Activated T-helper 9 cell treated with anti-CD3 and anti-CD28 coated beads, Interleukin-2, amount 50 U/mL, for 16 hours (primary cell): Measurements from ENCODE around the gene ZBTB34.

Experiments
- DNase-seq: peaks from one replicate; pipeline ENCODE4 v3.0.0-alpha.2; 2020; ENCODE audit warnings: low read depth

Gene ZBTB34

DNA sequence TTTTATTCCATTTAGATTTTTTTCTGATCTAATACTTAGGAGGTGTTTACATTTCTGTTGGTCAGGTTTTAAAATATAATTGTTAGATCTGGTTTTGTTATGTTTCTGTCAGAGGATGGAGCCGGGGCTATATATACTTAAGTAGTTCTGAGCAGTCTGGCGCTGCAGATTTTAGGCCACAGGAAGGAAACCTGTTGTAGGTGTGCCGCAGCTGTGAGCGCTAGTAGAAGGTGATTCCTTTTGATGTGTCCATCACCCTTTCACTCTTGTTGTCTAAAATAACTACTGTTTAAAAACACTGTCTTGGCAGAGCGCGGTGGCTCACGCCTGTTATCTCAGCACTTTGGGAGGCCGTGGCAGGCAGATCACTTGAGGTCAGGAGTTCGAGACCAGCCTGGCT lies 17.0 kb downstream of the ZBTB34 start:
- DNase-seq, result no peak

DNA sequence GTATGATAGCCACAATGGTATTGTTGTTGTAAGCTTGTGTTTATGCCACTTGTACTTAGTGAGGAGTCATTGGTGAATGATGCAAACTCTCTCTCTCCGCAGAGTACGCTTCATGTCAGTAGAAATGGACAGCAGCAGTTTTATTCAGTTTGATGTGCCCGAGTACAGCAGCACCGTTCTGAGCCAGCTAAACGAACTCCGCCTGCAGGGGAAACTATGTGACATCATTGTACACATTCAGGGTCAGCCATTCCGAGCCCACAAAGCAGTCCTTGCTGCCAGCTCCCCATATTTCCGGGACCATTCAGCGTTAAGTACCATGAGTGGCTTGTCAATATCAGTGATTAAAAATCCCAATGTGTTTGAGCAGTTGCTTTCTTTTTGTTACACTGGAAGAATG lies 18.8 kb downstream of the ZBTB34 start:
- DNase-seq, result no peak

DNA sequence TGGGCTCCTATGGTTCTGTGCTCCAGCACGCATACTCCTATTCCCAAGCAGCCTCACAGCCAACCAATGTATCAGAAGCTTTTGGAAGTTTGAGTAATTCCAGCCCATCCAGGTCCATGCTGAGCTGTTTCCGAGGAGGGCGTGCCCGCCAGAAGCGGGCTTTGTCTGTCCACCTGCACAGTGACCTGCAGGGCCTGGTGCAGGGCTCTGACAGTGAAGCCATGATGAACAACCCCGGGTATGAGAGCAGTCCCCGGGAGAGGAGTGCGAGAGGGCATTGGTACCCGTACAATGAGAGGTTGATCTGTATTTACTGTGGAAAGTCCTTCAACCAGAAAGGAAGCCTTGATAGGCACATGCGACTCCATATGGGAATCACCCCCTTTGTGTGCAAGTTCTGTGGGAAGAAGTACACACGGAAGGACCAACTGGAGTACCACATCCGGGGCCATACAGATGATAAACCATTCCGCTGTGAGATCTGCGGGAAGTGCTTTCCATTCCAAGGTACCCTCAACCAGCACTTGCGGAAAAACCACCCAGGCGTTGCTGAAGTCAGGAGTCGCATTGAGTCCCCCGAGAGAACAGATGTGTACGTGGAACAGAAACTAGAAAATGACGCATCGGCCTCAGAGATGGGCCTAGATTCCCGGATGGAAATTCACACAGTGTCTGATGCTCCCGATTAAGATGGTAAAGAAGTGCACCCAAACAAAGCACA lies 19.9 kb downstream of the ZBTB34 start:
- no peak for DNase-seq

DNA sequence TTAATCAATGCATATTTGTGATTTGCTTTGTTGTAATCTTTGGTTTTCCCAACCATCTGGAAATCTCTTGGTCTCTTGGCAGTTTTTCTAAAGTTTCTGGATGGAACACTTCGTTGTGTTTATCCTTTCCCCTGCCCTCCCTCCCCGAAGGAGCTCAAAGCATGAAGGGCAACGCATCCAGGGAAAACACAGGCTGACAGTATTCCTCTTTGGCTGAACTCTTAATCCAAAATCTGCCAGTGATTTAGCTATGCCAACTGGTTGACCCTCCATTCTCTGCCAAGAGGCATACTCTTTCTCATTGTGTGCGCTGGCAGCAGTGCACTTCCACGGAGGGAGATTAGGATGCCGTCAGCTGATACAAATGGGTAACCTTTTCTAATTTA lies 20.5 kb downstream of the ZBTB34 start:
- DNase-seq, result no peak

DNA sequence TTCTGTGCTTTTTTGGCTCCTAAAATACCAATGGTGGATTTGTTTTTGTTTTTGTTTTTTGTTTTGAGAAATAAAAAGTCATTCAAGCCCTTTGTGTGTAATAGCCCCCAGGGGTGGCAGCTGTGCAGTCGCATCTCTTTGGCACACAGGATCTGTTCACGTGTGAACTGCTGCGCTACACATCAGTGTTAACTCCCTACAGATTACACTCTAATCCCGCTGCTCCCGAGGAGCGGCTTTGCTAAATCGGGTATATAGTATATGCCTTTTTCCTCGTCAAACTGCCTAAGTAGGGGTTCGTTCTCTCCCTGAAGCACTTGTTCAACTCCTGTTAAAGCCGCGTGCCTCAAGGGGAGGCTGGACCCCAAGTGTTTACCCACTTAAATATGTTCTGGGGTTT lies 22.3 kb downstream of the ZBTB34 start:
- no peak for DNase-seq

DNA sequence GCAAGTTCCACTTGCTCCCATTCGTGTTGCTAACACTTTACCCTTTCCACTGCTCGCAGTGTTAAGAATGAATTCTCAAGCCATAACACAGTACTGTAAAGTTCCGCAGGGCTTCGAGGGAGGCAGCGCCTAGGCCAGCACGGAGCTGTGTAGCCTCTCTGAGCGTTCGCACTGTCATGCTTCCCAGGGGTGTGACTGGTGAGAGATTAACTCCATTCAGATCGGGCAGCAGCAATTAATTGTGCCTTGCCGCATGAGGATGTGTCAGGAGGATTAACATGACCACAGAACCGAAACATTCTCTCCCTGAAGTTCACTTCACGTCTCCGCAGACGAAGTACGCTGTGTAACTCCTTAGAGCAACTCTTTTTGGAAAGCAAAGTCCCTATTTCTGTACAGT lies 23.2 kb downstream of the ZBTB34 start:
- DNase-seq, result no peak

DNA sequence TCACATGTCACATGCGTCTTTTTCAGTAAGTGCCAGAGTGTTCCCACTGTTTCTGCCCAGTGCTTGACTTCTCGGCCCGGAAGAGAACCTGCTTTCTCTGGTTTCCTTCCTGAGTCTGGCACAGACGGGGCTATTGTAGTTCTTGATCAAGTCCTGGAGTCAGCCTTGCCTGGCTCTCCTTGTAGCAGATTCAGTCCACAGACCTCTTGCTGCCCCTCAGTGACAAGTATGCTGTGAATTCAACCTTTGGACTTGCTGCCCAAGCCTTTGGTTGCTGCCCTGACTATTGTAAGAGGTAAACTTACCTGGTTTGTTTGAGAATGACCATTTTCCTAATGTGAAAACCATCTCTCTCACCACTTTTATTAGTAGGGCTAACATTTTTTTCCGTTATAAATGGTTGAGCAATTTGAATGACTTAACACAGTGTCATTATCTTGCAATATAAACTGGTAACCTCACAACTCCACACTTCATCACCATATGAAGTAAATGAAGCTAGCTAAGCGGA lies 24.7 kb downstream of the ZBTB34 start:
- DNase-seq, result no peak

DNA sequence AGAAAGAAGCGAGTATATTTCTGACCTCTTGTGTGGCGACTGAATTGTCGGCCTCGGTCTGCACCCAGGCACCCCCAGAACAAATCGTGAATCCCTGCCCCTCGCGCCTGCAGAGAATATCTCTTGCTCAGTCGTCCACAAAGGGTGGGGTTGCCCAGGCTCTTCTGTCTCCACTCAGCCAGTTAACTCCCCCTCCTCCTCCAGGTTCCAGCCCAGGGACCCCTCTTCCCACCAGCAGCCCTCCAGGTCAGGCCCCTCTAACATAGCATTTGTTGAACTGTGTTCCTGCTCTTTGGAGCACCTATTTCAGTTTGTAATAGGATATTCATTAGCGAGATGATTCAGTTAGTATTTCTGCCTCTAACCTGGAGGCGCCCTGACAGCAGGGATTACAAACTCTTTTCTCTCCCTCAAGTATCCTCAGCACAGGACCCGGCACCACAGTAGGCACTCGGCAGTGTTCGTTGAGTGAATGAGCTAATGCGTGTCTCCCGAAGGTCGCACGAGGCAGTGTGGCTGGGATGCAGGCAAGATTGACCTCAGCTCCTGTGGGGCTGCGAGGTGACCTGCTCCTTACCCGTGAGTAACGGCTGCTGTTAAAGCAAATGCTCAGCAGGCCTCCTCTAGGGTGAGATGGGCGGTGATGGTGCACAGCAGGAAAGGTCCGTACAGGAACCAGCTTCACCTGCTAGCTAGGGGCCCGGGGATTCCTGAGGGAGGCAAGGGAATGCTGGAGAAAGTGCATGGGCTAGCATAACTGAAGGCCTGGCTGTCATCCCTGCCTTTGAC lies 25.8 kb downstream of the ZBTB34 start:
- DNase-seq, result no peak

DNA sequence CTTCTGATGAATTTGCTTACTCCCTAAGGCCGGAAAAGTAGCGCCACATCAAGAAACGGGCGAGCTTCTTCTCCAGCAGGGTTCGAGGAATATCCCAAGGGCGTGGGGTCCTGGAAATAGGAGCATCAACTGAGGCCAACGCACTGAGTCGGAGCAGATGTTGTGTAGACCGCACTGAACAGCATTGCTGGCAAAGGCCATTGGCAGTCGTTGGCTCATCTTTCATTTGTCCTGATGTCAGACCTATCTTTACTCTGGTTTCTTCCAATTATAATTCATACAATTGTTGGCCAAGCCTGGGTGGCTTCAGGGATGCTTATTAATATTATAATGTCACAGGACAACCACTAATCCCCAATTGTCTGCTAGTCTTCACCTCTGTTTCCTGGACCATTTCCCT lies 26.5 kb downstream of the ZBTB34 start:
- no peak for DNase-seq

DNA sequence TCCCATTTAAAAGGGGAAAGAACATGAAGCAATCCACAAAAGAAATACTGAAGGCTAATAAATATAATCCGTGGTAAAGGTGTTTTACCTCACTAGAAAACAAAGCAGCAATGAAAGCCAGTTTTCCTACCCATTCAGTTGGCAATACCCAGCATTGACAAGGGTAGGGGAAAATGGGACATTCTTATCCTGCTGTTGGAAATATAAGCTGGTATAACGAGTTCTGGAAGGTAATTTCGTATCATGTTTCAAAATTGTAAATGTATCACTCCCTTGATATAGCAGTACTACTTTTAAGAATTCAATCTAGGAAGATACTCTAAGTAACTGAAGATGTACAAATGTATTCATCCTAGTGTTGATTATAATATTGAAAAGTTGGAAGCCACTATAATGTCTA lies 31.2 kb downstream of the ZBTB34 start:
- DNase-seq, result no peak

DNA sequence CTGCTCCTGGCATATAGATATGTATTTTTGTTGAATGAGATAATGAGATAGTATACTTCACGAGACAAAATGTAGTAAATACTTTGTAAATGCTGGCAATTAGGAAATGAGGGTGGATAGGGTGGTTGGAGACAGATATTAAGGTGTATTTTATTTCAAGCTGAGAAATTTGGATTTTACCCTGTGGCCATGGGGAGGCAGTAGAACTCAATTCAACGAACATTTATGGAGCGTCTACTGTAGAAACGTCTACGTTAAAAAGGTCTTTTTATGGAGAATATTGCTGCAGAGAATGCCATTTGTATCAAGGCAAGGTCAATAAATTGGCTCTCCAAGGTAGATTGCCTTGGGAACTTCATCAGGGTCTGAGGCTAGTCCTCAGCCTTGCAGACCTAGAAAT lies 32.6 kb downstream of the ZBTB34 start:
- DNase-seq, result no peak

DNA sequence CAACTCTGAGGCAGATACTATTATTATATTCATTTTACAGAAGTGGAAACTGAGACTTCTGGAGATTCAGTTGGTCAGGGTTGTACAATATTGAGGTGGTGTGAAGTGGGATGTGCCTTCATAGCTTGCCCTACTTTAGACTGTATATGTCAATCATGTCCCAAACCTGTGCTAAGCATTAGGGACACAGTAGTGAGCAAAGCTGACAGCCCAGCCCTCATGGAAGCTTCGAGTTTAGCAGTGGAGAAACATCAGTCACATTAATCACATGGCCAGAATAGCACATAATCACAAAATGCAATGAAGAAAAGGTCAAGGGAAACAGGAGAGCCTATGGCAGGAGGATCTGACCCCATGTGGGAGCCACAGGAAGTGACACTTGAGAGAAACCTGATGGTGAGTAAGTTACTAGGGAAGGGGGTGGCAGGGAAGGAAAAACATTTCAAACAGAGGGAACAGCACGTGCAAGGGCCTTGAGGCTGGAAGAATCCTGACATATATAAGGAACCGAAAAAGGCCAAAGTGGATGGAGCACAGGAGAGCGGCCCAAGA lies 33.7 kb downstream of the ZBTB34 start:
- DNase-seq, result no peak

DNA sequence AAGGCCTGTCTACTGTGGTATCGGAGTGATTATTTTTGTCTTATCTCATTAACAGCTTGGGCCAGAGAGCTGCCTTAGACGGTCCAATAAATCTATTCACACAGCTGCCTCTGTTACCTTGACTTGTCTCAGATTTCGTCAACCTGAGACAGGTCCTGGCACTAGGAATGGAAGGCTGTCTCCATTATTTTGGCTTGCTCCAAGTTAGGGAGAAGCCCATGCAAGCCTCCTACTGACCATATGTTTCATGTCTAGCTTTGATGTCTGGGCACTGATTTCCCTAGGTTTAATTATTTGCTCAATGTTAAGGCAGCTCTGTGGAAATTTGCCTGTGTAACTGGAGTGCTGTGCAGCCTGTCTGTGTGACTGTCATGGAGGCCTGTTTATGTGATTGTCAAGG lies 41.8 kb downstream of the ZBTB34 start:
- no peak for DNase-seq

DNA sequence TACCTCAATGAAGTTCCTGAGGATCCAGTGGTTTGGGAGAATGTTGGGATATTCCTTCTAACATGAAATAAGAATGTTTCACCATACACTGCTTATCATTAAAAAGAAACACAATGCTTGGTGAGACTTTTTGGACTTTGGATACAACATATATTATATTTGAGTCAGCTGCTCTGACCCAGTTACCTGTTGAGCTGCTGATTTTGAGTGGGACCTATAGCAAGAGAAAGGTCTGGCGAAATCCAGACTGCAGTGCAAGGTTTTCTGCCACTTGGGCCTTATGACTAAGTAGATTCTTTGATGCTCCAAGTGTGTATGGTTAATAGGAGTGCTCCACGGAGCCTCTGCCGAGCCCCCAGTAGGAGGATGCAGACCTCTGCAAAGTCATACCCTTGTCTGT lies 44.1 kb downstream of the ZBTB34 start:
- DNase-seq, result no peak

DNA sequence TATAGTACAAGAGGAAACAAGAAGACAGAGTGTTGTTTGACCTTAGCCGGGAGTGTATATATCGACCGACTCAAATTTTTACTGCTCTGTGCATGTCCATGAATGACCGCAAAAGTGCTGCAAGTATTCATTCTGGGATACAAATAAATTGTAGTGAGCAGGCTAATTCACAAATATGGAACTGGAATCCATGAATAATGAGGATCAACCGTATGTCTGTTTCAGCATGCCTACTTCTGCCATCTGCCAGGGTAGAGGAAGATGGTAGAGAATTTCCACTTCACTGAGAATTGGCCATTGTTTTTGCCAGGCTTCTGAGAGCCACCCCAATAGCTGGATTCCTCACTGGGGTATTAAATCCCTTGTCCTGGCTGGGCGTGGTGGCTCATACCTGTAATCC lies 45.7 kb downstream of the ZBTB34 start:
- DNase-seq, result no peak

DNA sequence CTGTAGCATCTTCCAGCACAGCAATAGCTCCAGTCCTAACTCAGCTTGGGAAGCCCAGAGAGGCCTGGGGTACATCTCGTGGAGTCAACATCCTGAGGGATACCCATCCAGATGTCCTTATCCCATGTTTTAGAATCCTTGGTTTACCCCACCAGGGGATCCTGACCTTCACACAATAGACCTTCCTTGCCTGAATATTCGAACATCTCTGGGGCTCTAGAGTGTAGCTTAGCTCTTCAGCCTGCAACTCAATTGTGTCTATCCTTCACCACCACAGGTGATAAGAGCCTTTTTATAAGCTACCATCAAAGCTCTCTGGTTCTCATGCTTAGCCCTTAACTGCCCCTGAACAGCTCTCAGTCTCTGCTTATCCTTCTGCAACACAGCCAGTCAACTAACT lies 46.6 kb downstream of the ZBTB34 start:
- no peak for DNase-seq

DNA sequence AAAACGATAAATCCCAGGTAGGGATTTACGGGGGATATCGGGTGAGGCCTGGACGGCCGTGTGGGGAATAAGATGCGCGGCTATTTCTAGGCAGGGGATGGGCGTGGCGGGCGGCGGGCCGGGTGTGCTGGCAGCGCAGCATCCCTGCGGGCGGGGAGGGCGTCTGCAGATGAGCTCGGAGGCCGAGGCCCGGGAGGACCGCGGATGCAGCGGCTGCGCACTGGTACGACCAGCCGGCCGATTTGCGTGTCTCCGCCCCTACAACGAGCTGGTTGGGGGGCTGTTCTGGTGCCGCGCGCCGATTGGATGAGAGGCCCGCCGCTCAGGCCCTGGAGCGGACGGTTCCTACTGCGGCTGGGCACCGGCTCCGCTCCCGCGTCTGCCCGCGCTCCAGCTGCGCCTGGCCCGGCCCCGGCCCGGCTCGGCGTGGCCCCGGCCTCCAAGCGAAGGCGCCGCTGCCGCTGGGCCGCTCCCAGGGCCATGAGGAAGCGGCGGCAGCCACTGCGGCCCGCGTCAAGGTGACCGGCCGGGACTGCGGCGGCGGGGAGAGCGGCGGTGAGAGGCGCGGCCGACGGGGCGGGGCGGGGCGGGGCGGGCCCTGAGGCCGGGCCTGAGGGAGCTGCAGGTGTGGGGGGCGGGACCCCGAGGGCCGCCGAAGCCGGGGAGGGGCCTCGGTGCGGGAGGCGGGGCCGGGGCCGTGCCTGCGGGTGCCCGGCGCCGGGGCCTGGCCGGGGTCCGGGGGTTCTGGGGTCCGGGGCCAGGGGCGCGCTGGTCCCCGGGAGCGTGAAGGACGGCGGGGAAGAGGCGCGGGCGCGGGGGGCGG lies 54.2 kb downstream of the ZBTB34 start, which contains the start of gene RALGPS1:
TSS of gene RALGPS1 (plus strand) at position 325 of the 823 bp plus-strand sequence. CDS start 47,508 bp downstream, outside the sequence.
- DNase-seq, result peak; percentile 84

DNA sequence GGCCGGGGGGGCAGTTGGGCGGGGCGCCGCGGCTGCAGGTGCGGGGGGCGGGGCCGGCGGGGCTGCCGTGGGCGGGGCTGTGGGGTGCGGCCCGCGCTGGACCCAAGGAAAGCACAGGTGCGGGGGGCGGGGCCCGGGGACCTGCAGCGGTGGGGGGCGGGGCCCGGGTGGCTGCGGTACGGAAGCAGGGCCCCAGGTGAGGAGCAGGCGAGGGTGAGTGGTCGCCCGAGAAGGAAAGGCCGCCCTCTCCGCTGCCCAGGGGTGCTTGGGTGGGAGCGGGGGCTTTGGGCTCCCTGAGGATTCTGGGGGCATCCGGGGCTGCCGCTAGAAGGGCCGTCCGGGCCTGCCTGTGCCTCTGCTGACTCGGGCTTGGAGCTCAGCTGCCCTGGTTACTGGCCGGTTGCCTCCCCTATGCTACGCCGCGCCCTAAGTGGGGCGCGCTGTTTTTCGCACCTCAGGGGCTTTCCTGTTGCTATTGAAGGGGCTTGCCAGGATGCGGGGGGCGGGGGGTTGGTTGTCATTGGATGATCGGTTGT lies 54.9 kb downstream of the ZBTB34 start:
- DNase-seq, result peak; percentile 38

DNA sequence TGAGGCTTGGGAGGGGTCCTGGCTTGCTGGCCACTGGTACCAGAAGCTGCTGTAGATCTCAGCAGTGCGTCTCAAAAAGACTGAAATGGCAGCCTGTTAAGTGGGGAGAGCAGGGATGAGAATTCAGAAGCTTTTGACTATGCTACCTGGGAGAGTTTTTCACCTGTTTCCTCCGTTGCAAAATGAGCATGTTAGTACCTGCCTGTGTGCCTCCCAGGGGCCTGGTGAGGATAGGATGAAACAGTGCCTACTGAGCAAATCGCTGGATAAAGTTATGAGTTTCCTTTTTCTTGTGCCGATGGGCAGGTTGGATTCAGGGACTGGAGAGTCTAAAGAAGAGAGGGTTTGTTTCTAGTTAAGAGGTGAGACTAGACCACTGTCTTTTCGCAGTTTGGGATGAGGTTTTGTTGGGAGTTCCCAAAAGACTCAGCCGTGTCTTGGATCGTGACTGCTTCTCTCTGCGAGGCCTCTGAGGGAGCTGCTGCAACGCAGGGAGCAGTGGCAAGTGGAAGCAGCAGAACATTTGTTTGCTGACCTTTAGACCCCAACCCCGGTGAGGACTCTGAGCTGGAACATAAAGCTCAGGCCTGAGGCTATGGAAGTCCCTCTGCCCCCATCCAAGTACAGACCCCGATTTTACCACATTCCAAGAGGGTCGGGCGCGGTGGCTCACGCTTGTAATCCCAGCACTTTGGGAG lies 55.6 kb downstream of the ZBTB34 start:
- no peak for DNase-seq

DNA sequence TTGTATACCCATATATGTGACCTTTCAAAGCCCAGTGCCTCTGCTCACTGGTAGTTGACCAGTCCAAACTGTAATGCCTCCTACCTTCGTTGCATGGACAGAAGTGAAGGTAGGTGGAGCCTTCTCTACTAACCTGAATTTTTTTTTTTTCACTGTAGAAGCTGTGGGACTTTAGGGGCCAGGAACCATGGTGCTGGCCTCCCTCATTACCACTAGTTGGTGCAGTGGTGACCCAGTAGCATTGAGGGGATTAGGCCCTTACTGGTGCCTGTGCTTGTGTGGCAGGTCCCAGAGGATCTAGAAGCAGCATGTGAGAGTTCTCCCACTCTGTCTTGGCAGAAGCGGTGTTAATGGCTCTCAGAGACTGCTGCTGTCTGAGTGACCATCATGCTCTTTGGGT lies 56.5 kb downstream of the ZBTB34 start:
- DNase-seq, result no peak

DNA sequence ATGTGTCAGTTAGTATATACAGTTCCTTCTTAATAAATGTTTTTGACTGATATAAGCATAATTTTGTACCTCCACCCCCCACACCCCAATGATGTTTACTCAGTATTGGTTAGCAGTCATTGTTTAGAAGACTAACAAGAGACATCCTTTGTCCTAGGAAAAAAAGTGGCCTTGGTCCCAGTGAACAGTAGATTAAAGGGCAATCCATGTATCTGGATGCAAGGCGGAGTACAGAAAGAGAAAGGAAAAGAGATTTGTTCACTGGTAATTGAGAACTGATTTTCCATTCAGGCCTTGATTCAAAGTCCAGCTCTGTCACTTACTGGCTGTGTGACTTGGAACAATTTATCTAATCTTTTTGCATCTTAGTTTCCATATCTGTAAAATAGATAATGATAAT lies 58.8 kb downstream of the ZBTB34 start:
- no peak for DNase-seq
